ENCODE measurements around the gene IPP.
"Not testable (repeated sequence)": the region's sequence is repeated elsewhere in the genome, so short reads cannot be mapped to it uniquely, and the experiment has no call there.

The IPP gene

GRCh38 chr1:45739137-45739536 lies 11.3 kb downstream of the IPP start:
- DNase-seq: no peak

GRCh38 chr1:45730780-45731319 lies 19.6 kb downstream of the IPP start:
- no peak for DNase-seq

GRCh38 chr1:45730075-45730779 lies 20.2 kb downstream of the IPP start:
- DNase-seq: no peak

GRCh38 chr1:45726007-45726406 lies 24.4 kb downstream of the IPP start:
- DNase-seq: not testable (repeated sequence)

- DNase-seq: no peak
Observed at GRCh38 chr1:45723248-45723930, 27.1 kb downstream of the IPP start.

- DNase-seq: no peak
Observed at GRCh38 chr1:45722809-45723208, 27.6 kb downstream of the IPP start.

GRCh38 chr1:45721207-45721606 lies 29.2 kb downstream of the IPP start:
- no peak for DNase-seq

- no peak for DNase-seq
Observed at GRCh38 chr1:45718289-45718688, 32.2 kb downstream of the IPP start.

GRCh38 chr1:45717386-45717785 lies 33.1 kb downstream of the IPP start:
- not testable (repeated sequence) for DNase-seq

GRCh38 chr1:45716700-45717099 lies 33.8 kb downstream of the IPP start:
- DNase-seq: no peak

- no peak for DNase-seq
Observed at GRCh38 chr1:45713711-45714110, 36.7 kb downstream of the IPP start.

GRCh38 chr1:45704637-45705036 lies 45.8 kb downstream of the IPP start:
- DNase-seq: no peak

GRCh38 chr1:45694823-45695222 lies 55.6 kb downstream of the IPP start:
- DNase-seq: no peak

- not testable (repeated sequence) for DNase-seq
Observed at GRCh38 chr1:45693811-45694210, 56.6 kb downstream of the IPP start.

GRCh38 chr1:45687754-45688740 lies 62.4 kb downstream of the IPP start, which contains the start of gene TMEM69:
TMEM69 (plus strand) TSS chr1:45688181; CDS start chr1:45691069, 2,888 bp downstream.
- DNase-seq: peak; percentile 64

GRCh38 chr1:45687014-45687753 lies 63.3 kb downstream of the IPP start:
- peak; percentile 94 for DNase-seq

- DNase-seq: peak; percentile 96
Observed at GRCh38 chr1:45686288-45687013, 64.0 kb downstream of the IPP start, which contains the start of gene GPBP1L1. GPBP1L1 (minus strand) TSS chr1:45686533; CDS start chr1:45659087, 27,446 bp downstream.

- peak; percentile 66 for DNase-seq
Observed at GRCh38 chr1:45686015-45686287, 64.5 kb downstream of the IPP start.

GRCh38 chr1:45685308-45686014 lies 65.0 kb downstream of the IPP start:
- no peak for DNase-seq

GRCh38 chr1:45684402-45684801 lies 66.1 kb downstream of the IPP start:
- no peak for DNase-seq

- DNase-seq: no peak
Observed at GRCh38 chr1:45682942-45683341, 67.5 kb downstream of the IPP start.
